Pancreas (tissue), 10 donors: ENCODE results near the gene MPO. TPM values are rescaled to one million over a fixed set of nuclear protein-coding genes. Genes with fewer than 3 reads are reported as not detected.
A peak's percentile ranks its signal among the peaks of the same experiment; 100 is the strongest.

Experiments used
- ATAC-seq, 4 donors: fragments of 200-7000 bp; cut with Tn5 transposase; one replicate each; pipeline versions ENCODE4 v1.8.0 to v1.9.1; 2020; ENCODE audit warnings: mild to moderate bottlenecking in 4 of 4, moderate library complexity in 4 of 4
- DNase-seq, 6 donors: peaks; one replicate each; pipeline ENCODE4 v3.0.0-alpha.2; 2020
- FAIRE-seq: peaks from 2 replicates; lab custom pipeline; 2012; peaks lifted over from hg19 to GRCh38; lab: Jason Lieb, UNC
- H3K27ac ChIP-seq, 4 donors: fragments of 200-600 bp; sonication (generic); 1 replicate in 3 of 4; 2 replicates in 1 of 4; pipeline versions ENCODE4 v1.5.0 to v1.8.0; 2020
- H3K27me3 ChIP-seq, 4 donors: fragments of 200-600 bp; one replicate each; pipeline ENCODE4 v1.8.0; 2021
- H3K36me3 ChIP-seq, 3 donors: fragments of 200-600 bp; sonication (generic) in 1 of 3; one replicate each; pipeline versions ENCODE4 v1.5.0 to v1.8.0; 2020 to 2021
- H3K4me1 ChIP-seq, 3 donors: fragments of 200-600 bp; one replicate each; pipeline ENCODE4 v1.8.0; 2021
- H3K4me3 ChIP-seq, 4 donors: fragments of 200-600 bp; sonication (generic) in 2 of 4; one replicate each; pipeline versions ENCODE4 v1.5.0 to v1.8.0; 2020 to 2021
- H3K9me3 ChIP-seq, 4 donors: fragments of 200-600 bp; one replicate each; pipeline ENCODE4 v1.8.0; 2021
- CTCF ChIP-seq, 4 donors: fragments of 200-600 bp; sonication (generic) in 3 of 4; IDR thresholded peaks; one replicate each; pipeline versions ENCODE4 v1.5.0 to v1.8.0; 2021; ENCODE audit warnings: antibody characterized with exemption in 4 of 4
- WGBS, 2 donors: extraction: QIAGEN DNeasy Blood & Tissue Kit; methylation state at CpG; one replicate each; pipeline ENCODE4 v1.1.7; 2013; 5-methylcytosine and 5-hydroxymethylcytosine counted together
- intact Hi-C, 3 donors: fragments of 100-400 bp; cut with DNase I; formaldehyde crosslinking; loops; one replicate each; pipeline versions ENCODE4 v1.11.1 to v1.14.2; 2022
- polyA plus RNA-seq, 2 donors: library from polyadenylated mRNA; stranded (reverse); fragments of 200-250 nt; gene quantifications; one replicate each; pipeline ENCODE4 v1.2.3, GENCODE V29; 2013
- total RNA-seq, 6 donors: library from RNA; stranded (reverse); fragmentation: NEBNext Ultra II Directional in 4 of 6; extraction: Animal tissue kit (Norgen Biotek cat#: 25700) in 4 of 6; gene quantifications; one replicate each; pipeline versions ENCODE4 v1.2.1 to v1.2.4, GENCODE V29; 2021 to 2023
- donor health status: healthy with polysubstance abuse.
- donor health status: DM: no; HTN: no; CAD: no; lungs with moderate emphysema.
- donor health status: DM: no; HTN: no; CAD: no.
- donor health status: control.
- donor health status: control.
- donor health status: Bipolar disorder and iron deficiency.
- donor health status: DM: yes; HTN: yes; CAD: no.
- donor health status: DM: no; HTN: no; CAD: no.
- donor health status: DM: no; HTN: no; CAD: no.
- donor health status: DM: yes; HTN: yes; CAD: no.

MPO gene
- total and polyA plus RNA-seq, 8 donors, result 0.03 to 0.28 (median 0.09) TPM; not detected in 1

GRCh38 chr17:58235821-58236220, 44.9 kb downstream of the MPO start:
- ATAC-seq, result no peak
- Histone ChIP-seq H3K36me3 (no peaks in the 10 kb centered on the region), H3K9me3 (no peaks in the 10 kb centered on the region), H3K4me1 (no peaks in the 10 kb centered on the region), H3K4me3 (no peak overlapping the region), H3K27me3 (no peaks in the 10 kb centered on the region), H3K27ac (no peak overlapping the region)
- no peak for FAIRE-seq
- intact Hi-C loops, result no loop called here
- DNase-seq, result no peak
- WGBS, 2 donors, result 68 to 100% methylated on average over 1 of the region's 1 CpG
- TF ChIP-seq CTCF (IDR thresholded peaks at IDR 0.05), result no peak

GRCh38 chr17:58234512-58234911, 46.2 kb downstream of the MPO start:
- H3K36me3 ChIP-seq, result no peaks in the 10 kb centered on the region
- no peaks in the 10 kb centered on the region for H3K9me3 ChIP-seq
- intact Hi-C loops, result no loop called here
- ATAC-seq (no peak), FAIRE-seq (no peak), DNase-seq (no peak)
- 58 to 85% methylated on average over 3 of the region's 3 CpGs for WGBS, 2 donors
- H3K4me3 ChIP-seq, result no peak overlapping the region
- TF ChIP-seq CTCF (IDR thresholded peaks at IDR 0.05), result no peak
- H3K27ac ChIP-seq, result no peak overlapping the region
- no peaks in the 10 kb centered on the region for H3K4me1 ChIP-seq
- H3K27me3 ChIP-seq, result no peaks in the 10 kb centered on the region

- H3K4me3 ChIP-seq, result no peak overlapping the region
- no peak overlapping the region for H3K27ac ChIP-seq
- H3K27me3 ChIP-seq, result no peaks in the 10 kb centered on the region
- no peak for FAIRE-seq
- intact Hi-C loops, result no loop called here
- no peaks in the 10 kb centered on the region for H3K9me3 ChIP-seq
- ATAC-seq, result peak in 1 of 4 donors; percentile 52
- DNase-seq, result no peak
- no peaks in the 10 kb centered on the region for H3K36me3 ChIP-seq
- WGBS, 2 donors, result 78 to 93% methylated on average over 3 of the region's 3 CpGs
- no peak for TF ChIP-seq CTCF (IDR thresholded peaks at IDR 0.05)
- H3K4me1 ChIP-seq, result no peaks in the 10 kb centered on the region
These were observed 47.2 kb downstream of the MPO start for GRCh38 chr17:58233543-58233942.

- TF ChIP-seq CTCF (IDR thresholded peaks at IDR 0.05), result no peak
- FAIRE-seq, result no peak
- WGBS, 2 donors, result 53 to 60% methylated on average over 12 of the region's 12 CpGs
- intact Hi-C loops, result no loop called here
- peak in 1 of 6 donors; percentile 21 for DNase-seq
- peak in 2 of 4 donors; percentile 66 to 82 for ATAC-seq
- no peak overlapping the region for H3K27ac ChIP-seq
- no peak overlapping the region for H3K4me3 ChIP-seq
- no peaks in the 10 kb centered on the region for H3K4me1 ChIP-seq
- H3K27me3 ChIP-seq, result no peaks in the 10 kb centered on the region
- no peaks in the 10 kb centered on the region for H3K36me3 ChIP-seq
- no peaks in the 10 kb centered on the region for H3K9me3 ChIP-seq
These were observed 48.0 kb downstream of the MPO start for GRCh38 chr17:58232707-58233156.

- peak in 1 of 4 donors; percentile 37 for ATAC-seq
- no peak overlapping the region for H3K4me3 ChIP-seq
- WGBS, 2 donors, result 61 to 63% methylated on average over 2 of the region's 2 CpGs
- no peaks in the 10 kb centered on the region for H3K9me3 ChIP-seq
- H3K27me3 ChIP-seq, result no peaks in the 10 kb centered on the region
- H3K27ac ChIP-seq, result no peak overlapping the region
- H3K36me3 ChIP-seq, result no peaks in the 10 kb centered on the region
- H3K4me1 ChIP-seq, result no peaks in the 10 kb centered on the region
- no peak for FAIRE-seq
- DNase-seq, result no peak
- intact Hi-C loops, result no loop called here
- no peak for TF ChIP-seq CTCF (IDR thresholded peaks at IDR 0.05)
These were observed 49.1 kb downstream of the MPO start for GRCh38 chr17:58231641-58232040.
